NCI-H69 (cell line): Measurements from ENCODE around the gene ARAP1.
A peak's percentile ranks its signal among the peaks of the same experiment; 100 is the strongest.

Experiments used
- DNase-seq: peaks from one replicate; lab custom pipeline; 2025; lab: John Stamatoyannopoulos, UW

Gene ARAP1

DNA sequence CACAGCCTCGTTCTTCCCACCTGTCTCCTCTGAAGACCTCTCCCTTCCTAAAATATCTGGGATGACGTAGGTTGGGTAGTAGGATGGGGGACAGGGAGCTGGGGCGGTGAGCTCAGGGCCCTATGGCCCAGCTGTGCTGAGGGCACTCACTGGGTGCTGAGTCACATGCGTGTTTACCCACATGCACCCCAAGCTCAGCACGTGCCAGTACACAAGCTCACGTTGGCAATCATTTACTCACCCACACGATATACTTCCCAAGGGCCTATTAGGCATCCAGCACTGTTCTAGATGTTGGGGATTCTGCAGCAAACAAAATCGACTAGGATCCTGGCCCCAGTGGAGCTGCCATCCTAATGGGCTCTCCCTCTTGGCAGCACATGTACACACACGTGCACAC is 28.7 kb downstream of the ARAP1 start:
- DNase-seq, result no peak

DNA sequence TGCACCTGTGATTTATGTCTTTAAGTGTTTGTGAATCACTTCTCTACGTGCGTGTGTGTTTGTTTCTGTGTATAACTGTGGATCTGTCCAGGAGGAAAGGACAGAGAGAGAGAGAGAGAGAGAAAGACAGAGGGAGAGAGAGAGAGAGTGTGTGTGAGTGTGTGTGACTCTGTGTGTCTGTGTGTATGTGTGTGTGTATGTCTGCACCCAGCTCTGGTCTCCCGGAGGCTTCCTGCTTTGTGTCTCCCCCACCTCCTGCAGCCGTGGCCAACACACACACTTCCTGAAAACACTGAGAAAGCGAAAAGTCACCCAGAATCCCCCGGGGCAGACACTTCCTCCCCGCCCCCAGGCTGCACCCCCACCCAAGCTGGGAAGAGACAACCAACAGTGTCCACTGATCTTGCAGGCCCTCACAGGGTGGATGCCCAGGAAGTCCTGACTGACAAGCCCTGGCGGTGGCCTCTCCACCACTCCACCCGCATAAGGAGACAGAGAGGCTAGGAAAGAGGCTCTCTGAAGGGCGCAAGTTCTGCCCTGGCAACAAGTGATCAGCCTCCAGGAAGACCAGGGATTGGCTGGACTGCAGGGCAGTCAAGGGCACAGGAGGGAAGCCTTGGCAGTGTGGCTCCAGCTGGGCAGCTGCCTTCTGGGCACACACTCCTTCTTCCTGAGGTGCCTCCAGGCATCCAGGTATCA is 30.0 kb downstream of the ARAP1 start:
- DNase-seq, result peak; percentile 80

GRCh38 chr11:72721689-72722049 is 30.5 kb downstream of the ARAP1 start:
- no peak for DNase-seq

GRCh38 chr11:72721276-72721675 is 30.9 kb downstream of the ARAP1 start:
- no peak for DNase-seq

- DNase-seq, result no peak
Observed at GRCh38 chr11:72720784-72721183, 31.4 kb downstream of the ARAP1 start.

DNA sequence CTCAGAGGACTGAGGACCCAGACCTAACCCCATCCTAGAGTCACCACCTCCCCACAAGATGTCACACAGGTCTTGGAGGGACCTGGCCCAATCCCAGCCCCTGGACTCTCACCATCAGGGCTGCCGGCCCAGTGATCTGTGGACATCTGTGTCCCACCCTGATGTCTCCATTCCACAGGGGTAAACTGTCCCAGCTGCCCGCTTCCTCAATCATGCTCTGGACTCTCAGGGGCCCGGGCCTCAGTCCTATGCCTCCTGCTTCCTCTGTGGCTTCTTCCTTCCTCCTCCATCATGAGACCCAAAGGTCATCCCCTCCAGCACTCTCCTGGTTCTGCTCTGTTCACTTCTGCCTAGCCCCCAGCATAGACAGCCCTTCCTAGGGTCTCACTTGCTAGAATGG is 32.2 kb downstream of the ARAP1 start:
- no peak for DNase-seq

DNA sequence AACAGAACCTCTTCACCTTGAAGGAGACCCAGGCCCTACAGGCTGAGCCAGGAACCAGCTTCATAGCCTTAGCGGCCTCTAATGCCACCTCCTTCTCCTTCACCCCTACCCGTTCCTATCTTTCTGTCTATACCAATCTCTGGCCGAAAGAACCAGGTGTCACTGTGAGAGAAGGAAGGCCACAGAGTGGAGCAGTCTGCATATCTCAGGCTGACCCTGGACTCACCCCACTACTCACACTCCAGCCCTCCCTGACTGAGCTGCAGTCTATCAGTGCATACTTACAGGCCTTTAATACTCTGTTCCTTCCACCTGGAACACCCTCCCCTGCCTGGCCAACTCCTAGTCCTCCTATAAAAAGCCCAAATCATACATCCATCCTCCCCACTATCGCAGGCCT is 32.7 kb downstream of the ARAP1 start:
- DNase-seq, result no peak

DNA sequence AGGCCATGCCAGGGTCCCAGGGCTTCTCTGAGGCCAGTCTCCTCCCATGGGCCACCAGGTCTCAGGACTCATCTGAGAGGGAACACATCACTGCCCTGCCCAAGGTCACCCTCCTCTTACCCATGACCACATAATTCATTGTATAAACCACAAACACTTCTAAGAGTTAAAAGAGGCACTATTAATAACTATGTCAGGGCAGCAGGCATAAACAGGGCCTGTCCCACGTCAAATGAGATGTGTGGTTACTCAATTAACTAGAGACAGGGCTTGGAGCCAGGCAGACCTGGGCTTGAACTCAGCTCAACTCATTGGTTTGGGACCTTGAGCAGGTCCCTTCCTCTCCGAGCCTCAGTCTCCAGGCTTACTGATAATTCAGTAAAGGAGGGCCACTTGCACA is 33.1 kb downstream of the ARAP1 start:
- DNase-seq, result no peak

DNA sequence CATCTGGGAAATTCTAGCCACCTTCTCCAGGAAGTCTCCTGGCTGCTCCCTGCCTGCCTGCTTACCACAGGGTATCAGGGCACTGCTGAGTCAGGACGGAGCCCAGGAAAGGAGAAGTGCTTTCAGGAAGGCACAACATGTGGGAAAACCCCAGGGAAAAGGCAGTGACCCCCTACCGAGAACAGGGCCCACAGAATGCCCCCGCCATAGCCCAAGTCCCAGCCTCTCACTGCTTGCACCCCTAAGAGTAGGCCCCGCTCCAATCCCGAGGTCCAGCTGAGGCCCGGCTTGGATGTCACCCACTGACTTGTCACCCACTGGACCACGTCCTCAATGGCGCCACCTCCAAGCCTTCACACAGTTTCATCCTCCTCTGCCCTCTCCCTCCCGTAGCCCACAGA is 34.1 kb downstream of the ARAP1 start:
- DNase-seq, result no peak

DNA sequence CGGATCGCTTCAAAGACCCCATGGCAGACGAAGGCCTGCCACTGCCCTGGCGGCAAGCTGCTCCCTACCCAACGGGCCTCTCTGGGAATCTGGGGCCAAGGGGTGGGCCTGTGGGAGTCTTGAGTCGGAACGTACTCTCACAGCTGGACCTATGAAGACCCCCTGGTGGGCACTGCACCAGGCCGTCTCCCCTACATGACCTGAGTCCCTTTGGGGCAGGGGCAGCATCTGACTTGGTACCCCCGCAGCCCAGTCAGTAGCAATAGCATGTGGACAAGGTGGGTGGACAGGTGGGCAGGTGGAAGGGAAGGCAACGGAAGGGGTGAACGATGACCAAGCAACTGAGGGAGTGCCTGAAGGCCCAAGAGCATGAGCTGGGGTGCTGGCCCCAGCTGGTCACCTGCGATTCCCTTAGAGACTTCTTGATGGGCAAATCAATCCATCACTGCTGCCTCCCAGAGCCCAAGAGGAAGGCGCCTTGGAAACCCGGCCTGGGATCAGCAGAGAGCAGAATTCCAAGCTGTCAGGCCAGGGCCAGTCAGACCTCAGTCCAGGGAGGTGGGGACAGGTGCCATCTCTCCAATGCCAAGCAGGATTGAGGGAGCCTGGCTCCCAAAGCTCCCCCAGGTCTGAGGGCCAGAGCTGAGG is 35.3 kb downstream of the ARAP1 start:
- no peak for DNase-seq

DNA sequence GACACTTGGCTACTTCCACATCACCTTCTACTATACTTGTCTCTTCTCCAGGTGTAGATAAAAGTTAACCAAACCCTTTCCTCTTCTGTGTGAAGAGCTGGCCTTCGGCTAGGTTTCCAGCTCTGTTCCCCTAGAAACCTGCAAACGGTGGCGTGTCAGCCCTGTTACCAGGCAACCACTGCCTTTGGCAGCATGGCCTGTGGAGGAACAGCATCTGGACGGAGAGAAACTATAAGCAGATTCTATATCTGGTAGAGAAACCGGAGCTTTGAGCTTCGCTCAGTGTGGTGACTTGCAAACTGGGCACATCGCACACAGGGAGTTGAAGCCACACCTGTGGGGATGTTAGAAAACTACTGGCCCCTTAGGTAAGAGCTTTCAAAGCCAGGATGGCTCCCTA is 35.9 kb downstream of the ARAP1 start:
- peak; percentile 15 for DNase-seq

DNA sequence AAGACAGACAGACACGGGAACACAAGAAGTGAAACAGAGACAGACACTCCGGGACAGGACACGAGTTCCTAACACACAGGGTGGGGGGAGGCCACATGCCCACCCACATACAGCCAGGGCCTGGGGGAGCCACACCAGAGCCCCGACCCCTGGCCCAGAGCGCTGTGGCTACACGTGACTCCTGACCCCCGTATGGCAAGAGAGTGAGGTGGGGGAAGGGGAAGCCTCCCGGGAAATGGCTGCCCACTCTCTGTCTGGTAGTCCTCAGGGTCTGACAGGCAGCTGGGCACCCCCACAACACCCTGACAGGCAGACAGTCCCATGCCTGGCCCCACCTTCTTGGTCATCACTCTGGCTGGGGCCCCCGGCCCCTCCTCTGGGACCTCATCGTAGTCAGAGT is 39.4 kb downstream of the ARAP1 start:
- no peak for DNase-seq

- no peak for DNase-seq
Observed at GRCh38 chr11:72712168-72712751, 39.9 kb downstream of the ARAP1 start.

DNA sequence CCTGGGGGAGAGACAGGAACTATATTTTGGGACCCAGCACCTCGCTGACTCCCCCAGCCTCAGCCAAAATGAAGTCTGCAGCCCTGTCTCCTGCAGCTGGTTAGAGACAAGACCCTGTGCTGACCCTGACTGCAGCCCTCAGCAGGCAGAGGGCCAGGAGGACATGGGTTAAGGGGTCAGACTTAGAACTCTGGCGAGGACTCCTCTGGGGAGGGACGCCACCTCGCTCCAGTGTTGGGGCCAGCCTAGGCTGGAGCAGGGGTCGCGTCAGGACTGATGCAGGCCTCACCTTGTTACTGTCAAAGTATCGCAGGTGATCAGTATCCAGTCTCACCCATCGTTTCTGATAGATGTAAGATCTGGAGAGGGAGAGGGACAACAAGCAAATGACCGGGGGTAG is 41.1 kb downstream of the ARAP1 start:
- no peak for DNase-seq

DNA sequence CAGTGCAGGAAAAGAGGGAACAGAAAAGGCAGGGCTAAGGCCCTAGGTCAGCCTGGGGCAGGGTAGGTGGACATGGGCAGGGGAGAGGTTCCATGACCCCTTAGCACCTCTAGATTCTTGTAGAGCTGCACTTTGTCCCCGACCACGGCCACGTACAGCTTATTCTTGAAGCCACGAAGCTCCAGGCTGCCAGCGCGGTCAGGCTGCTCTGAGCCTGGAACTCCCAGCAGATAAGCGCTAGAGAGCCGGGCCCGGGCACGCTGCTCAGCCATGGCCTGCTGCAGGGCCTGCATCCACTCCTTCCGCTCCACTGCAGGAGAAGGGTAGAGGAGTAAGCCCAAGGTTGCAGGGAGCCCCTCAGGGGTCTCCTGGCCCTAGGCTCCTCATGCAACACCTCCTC is 41.9 kb downstream of the ARAP1 start:
- no peak for DNase-seq

- no peak for DNase-seq
Observed at GRCh38 chr11:72709478-72710238, 42.5 kb downstream of the ARAP1 start.

- no peak for DNase-seq
Observed at GRCh38 chr11:72707032-72707431, 45.2 kb downstream of the ARAP1 start.

DNA sequence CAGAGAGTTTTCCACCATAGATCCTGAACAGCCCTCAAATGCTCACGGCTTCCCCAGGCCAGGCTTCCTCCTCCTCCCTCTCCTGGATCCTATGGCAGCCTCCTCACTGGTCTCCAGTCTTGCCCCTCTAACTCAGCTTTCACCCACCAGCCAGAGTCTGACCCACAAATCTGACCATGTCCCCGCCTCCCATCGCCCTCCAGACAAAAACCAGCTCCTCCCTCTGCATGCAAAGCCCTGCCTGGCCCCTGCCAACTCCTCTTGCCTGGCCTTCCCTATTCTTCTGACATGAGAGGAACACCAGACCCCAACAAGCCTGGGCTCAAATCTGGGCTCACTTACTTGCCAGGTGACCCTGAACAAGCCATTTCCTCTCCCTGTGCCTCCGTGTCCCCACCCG is 45.6 kb downstream of the ARAP1 start:
- no peak for DNase-seq

GRCh38 chr11:72705442-72706365 is 46.5 kb downstream of the ARAP1 start:
- DNase-seq, result no peak

GRCh38 chr11:72704783-72705265 is 47.4 kb downstream of the ARAP1 start:
- DNase-seq, result no peak

- no peak for DNase-seq
Observed at GRCh38 chr11:72704028-72704782, 48.0 kb downstream of the ARAP1 start.
